HG03439 (cell line): ENCODE results near the gene UROS.

ENCODE experiments used
- ATAC-seq: cut with Tn5 transposase; IDR thresholded peaks from one replicate; pipeline ENCODE4 v1.9.1; 2021; ENCODE audit warnings: mild to moderate bottlenecking, moderate library complexity; ENCODE audit not compliant: unreplicated experiment

The UROS gene

GRCh38 chr10:125822878-125823662 is at the start of gene UROS, which contains the start of gene BCCIP:
Gene UROS, minus strand, starts transcription at chr10:125823258. Its CDS starts 6,759 bp downstream, at chr10:125816499.
Gene BCCIP, plus strand, starts transcription at chr10:125823546. Its CDS starts 12 bp downstream, at chr10:125823558.
- ATAC-seq: peak; percentile 86

GRCh38 chr10:125871338-125871737 is 48.3 kb upstream of the UROS start:
- ATAC-seq: no peak

- ATAC-seq: no peak
Measured at GRCh38 chr10:125868372-125868975, 45.4 kb upstream of the UROS start.

- ATAC-seq: no peak
Measured at GRCh38 chr10:125866421-125867029, 43.5 kb upstream of the UROS start.

- no peak for ATAC-seq
Measured at GRCh38 chr10:125865120-125865519, 42.1 kb upstream of the UROS start.

GRCh38 chr10:125859128-125859817 is 36.2 kb upstream of the UROS start:
- no peak for ATAC-seq

- no peak for ATAC-seq
Measured at GRCh38 chr10:125857185-125857760, 34.2 kb upstream of the UROS start.

- no peak for ATAC-seq
Measured at GRCh38 chr10:125852487-125852886, 29.4 kb upstream of the UROS start.

GRCh38 chr10:125850766-125851731 is 28.0 kb upstream of the UROS start:
- ATAC-seq: no peak

GRCh38 chr10:125849448-125849847 is 26.4 kb upstream of the UROS start:
- ATAC-seq: no peak

GRCh38 chr10:125848857-125849256 is 25.8 kb upstream of the UROS start:
- ATAC-seq: no peak

GRCh38 chr10:125848371-125848770 is 25.3 kb upstream of the UROS start:
- ATAC-seq: no peak

- no peak for ATAC-seq
Measured at GRCh38 chr10:125846894-125847293, 23.8 kb upstream of the UROS start.

- ATAC-seq: no peak
Measured at GRCh38 chr10:125845617-125846016, 22.6 kb upstream of the UROS start.

- no peak for ATAC-seq
Measured at GRCh38 chr10:125844751-125845221, 21.7 kb upstream of the UROS start.

- ATAC-seq: no peak
Measured at GRCh38 chr10:125843603-125844329, 20.7 kb upstream of the UROS start.

- no peak for ATAC-seq
Measured at GRCh38 chr10:125840955-125841354, 17.9 kb upstream of the UROS start.

- no peak for ATAC-seq
Measured at GRCh38 chr10:125840406-125840805, 17.3 kb upstream of the UROS start.
